Type B pancreatic cell (in vitro differentiated cells): ENCODE data around the gene REM2. TPM values are rescaled to one million over a fixed set of nuclear protein-coding genes. Genes with fewer than 3 reads are reported as not detected.

Source experiments
- DNase-seq: peaks from one replicate; pipeline ENCODE4 v3.0.0; 2021; ENCODE audit warnings: mixed read lengths; ENCODE audit not compliant: unreplicated experiment; ENCODE audit errors: extremely low spot score
- H3K27ac Mint-ChIP-seq: 2 replicates; pipeline ENCODE4 v1.8.0; 2021; ENCODE audit warnings: mild to moderate bottlenecking, mixed read lengths
- H3K27me3 Mint-ChIP-seq: 2 replicates; pipeline ENCODE4 v1.8.0; 2021; ENCODE audit warnings: mixed read lengths
- H3K36me3 Mint-ChIP-seq: 2 replicates; pipeline ENCODE4 v1.8.0; 2021; ENCODE audit warnings: mixed read lengths
- H3K4me1 Mint-ChIP-seq: one replicate; pipeline ENCODE4 v1.8.0; 2021; ENCODE audit warnings: mixed read lengths; ENCODE audit not compliant: unreplicated experiment
- H3K4me3 Mint-ChIP-seq: 2 replicates; pipeline ENCODE4 v1.8.0; 2021; ENCODE audit warnings: mild to moderate bottlenecking, mixed read lengths
- H3K9me3 Mint-ChIP-seq: 2 replicates; pipeline ENCODE4 v1.8.0; 2021; ENCODE audit warnings: mixed read lengths
- total RNA-seq: library from RNA; stranded (reverse); gene quantifications from 2 replicates; pipeline ENCODE4 v1.2.1, GENCODE V29; 2021; ENCODE audit warnings: low replicate concordance
- TF ChIP-seq, protein P1 (sequence below): fragments of 200-600 bp; sonication (generic); conservative IDR thresholded peaks from 2 replicates; pipeline ENCODE4 v1.5.0; 2021; ENCODE audit warnings: antibody characterized with exemption, mild to moderate bottlenecking

Gene REM2
- total RNA-seq, 1 donor from 2014 or later = 2.0 TPM

DNA sequence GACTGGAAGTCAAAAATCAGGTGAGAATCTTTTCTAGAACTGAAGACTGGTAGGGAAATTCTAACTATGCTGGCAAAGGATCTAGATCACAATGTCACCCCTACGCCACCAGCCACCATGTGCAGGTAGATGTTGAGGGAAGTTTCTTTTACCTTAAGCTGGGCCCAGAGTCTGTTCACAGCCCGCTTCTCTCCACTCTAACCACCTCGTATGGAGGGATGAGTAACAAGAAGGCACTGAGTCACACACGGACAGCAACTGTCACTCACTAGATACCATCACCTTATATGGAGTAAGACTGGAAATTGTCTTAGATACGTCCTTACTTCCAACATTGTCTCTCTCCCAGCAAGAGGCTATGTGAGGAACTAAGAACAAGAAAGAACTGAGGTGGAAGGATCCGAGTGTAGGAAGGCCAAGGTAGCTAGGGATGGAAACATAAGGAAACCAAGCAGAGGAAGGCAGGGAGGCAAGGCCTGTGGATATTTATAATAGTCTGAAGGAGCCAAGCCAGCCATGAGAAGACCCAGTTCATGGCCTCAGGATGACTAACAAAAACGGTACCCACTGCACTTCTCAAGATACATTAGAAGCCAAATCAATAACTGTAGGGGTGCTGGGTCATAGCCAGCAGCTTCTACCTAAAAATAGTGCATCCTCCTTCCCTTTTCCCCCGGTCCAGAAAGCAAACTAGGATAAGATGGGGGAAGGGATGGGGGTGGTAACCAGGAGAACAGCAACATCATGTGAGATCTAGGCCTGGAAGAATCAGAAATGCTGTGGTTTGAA is 15.5 kb downstream of the REM2 start:
- peaks cover 13% of the 10 kb centered on the region for H3K36me3 Mint-ChIP-seq
- H3K4me3 Mint-ChIP-seq = no peak overlapping the region
- H3K4me1 Mint-ChIP-seq = peaks cover 4% of the 10 kb centered on the region
- DNase-seq = no peak
- TF ChIP-seq, protein P1, sequence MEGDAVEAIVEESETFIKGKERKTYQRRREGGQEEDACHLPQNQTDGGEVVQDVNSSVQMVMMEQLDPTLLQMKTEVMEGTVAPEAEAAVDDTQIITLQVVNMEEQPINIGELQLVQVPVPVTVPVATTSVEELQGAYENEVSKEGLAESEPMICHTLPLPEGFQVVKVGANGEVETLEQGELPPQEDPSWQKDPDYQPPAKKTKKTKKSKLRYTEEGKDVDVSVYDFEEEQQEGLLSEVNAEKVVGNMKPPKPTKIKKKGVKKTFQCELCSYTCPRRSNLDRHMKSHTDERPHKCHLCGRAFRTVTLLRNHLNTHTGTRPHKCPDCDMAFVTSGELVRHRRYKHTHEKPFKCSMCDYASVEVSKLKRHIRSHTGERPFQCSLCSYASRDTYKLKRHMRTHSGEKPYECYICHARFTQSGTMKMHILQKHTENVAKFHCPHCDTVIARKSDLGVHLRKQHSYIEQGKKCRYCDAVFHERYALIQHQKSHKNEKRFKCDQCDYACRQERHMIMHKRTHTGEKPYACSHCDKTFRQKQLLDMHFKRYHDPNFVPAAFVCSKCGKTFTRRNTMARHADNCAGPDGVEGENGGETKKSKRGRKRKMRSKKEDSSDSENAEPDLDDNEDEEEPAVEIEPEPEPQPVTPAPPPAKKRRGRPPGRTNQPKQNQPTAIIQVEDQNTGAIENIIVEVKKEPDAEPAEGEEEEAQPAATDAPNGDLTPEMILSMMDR = no peak
- H3K27me3 Mint-ChIP-seq = no peaks in the 10 kb centered on the region
- H3K9me3 Mint-ChIP-seq = no peaks in the 10 kb centered on the region
- no peak overlapping the region for H3K27ac Mint-ChIP-seq

DNA sequence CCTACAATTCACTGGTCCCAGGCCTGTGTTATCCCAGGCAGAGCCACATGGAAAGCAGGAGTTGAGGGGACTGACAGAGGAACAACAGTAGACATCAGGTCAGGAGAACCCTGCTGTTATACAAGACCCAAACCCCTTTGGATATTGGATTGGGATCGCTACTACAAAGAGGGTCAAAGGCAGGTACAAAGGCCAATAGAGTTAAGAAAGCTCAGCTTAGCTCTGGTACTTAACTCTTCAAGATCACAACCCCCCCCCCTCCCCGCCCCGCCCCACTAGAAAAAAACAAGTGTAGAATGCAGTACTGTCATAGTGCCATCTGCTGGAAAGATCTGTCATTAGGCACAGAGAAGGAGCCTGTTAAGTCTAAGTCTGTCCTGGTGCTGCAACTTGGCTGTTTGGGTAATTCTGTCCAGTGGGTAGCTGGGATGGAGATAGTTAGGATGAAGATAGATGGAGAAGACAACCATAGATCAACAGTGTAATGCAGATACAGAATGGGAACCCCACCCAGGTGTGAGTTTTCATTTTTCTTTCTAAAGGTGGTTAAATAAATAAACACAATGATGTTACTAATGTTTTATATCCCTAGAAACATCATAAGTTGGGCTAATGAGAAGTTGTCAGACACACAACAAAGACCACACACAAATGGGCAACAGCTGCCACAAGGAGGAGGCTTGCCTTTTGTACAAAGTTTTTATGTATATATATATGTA is 17.2 kb downstream of the REM2 start:
- Mint-ChIP-seq H3K27ac (no peak overlapping the region), H3K27me3 (no peaks in the 10 kb centered on the region), H3K4me3 (no peak overlapping the region), H3K4me1 (peaks cover 4% of the 10 kb centered on the region), H3K9me3 (no peaks in the 10 kb centered on the region), H3K36me3 (peaks cover 27% of the 10 kb centered on the region)
- DNase-seq = no peak
- TF ChIP-seq, protein P1 = peak; percentile 73

DNA sequence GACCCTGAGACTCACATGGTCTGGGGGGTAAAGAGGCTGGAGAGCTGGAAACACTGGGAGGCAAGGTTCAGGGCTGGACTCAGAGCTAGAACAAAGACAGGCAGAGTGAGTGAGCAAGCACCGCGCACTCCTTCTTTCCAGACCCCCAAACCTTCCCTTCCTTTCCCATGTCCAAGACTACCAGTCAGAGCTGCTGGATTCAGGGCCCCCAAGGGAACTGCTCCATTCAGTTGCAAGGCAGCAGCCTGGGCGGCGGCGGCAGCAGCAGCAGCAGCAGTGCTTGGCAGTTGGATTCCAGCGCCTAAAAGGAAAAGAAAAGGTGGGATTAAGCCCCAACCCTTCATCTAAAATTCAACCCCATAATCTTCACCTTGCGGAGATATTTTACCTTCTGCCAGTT is 18.8 kb downstream of the REM2 start:
- TF ChIP-seq, protein P1 = no peak

DNA sequence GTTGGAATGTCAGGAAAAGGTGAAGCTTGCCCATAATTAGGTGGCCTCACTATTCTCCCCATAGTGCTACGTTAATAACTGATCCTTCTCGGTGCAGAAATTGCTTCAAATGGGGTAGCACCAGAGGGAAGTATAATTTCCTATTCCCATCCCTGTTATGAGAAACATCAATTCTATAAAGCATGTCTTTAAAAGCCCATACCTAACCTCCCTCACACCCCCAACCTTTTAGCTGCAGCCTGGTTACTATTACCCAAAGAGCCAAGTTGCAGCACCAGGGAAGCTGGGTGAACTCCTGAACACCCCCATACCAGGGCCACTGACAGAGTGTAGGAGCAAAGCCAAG is 20.7 kb downstream of the REM2 start:
- Mint-ChIP-seq H3K36me3 (peaks cover 38% of the 10 kb centered on the region), H3K4me3 (no peak overlapping the region), H3K27me3 (no peaks in the 10 kb centered on the region), H3K27ac (no peak overlapping the region), H3K9me3 (no peaks in the 10 kb centered on the region), H3K4me1 (no peaks in the 10 kb centered on the region)
- TF ChIP-seq, protein P1 = no peak
- no peak for DNase-seq

More for the DNA sequence above, 18.8 kb downstream of the REM2 start:
- H3K4me3 Mint-ChIP-seq = no peak overlapping the region
- H3K9me3 Mint-ChIP-seq = no peaks in the 10 kb centered on the region
- no peak overlapping the region for H3K27ac Mint-ChIP-seq
- H3K36me3 Mint-ChIP-seq = peaks cover 38% of the 10 kb centered on the region
- no peak for DNase-seq
- no peaks in the 10 kb centered on the region for H3K27me3 Mint-ChIP-seq
- H3K4me1 Mint-ChIP-seq = peaks cover 4% of the 10 kb centered on the region

DNA sequence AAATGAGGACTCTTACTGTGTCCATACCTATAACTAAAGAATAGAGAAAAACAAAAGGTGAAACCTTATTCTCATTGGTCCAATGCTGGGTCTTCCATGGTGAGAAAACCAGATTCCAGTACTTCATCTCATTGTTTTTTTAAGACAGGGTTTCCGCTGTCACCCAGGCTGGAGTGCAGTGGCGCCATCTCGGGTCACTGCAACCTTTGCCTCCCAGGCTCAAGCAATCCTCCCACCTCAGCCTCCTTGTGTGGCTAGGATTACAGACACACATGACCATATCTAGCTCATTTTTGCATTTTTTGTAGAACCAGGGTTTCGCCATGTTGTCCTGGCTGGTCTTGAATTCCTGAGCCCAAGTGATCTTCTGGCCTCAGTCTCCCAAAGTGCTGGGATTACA is 22.6 kb downstream of the REM2 start:
- H3K36me3 Mint-ChIP-seq = peaks cover 40% of the 10 kb centered on the region
- no peak overlapping the region for H3K4me3 Mint-ChIP-seq
- H3K9me3 Mint-ChIP-seq = no peaks in the 10 kb centered on the region
- TF ChIP-seq, protein P1 = no peak
- no peaks in the 10 kb centered on the region for H3K27me3 Mint-ChIP-seq
- H3K4me1 Mint-ChIP-seq = no peaks in the 10 kb centered on the region
- H3K27ac Mint-ChIP-seq = no peak overlapping the region
- no peak for DNase-seq
